ENCODE results near the gene GIGYF2. TPM values are rescaled to one million over a fixed set of nuclear protein-coding genes. Genes with fewer than 3 reads are reported as not detected.

Gene GIGYF2
- total and polyA plus RNA-seq, 8 donors, result 7.1 to 158 (median 75.0) TPM

- H3K9me3 ChIP-seq, result no peaks in the 10 kb centered on the region
- H3K36me3 ChIP-seq, result no peaks in the 10 kb centered on the region
- H3K4me1 ChIP-seq, result peaks cover 17 to 22% (median 19%) of the 10 kb centered on the region in 4 donors
- TF ChIP-seq POLR2A (IDR thresholded peaks at IDR 0.05) (no peak), POLR2AphosphoS5 (IDR thresholded peaks at IDR 0.05) (no peak), EP300 (IDR thresholded peaks at IDR 0.05) (no peak)
- TF ChIP-seq, protein P1, sequence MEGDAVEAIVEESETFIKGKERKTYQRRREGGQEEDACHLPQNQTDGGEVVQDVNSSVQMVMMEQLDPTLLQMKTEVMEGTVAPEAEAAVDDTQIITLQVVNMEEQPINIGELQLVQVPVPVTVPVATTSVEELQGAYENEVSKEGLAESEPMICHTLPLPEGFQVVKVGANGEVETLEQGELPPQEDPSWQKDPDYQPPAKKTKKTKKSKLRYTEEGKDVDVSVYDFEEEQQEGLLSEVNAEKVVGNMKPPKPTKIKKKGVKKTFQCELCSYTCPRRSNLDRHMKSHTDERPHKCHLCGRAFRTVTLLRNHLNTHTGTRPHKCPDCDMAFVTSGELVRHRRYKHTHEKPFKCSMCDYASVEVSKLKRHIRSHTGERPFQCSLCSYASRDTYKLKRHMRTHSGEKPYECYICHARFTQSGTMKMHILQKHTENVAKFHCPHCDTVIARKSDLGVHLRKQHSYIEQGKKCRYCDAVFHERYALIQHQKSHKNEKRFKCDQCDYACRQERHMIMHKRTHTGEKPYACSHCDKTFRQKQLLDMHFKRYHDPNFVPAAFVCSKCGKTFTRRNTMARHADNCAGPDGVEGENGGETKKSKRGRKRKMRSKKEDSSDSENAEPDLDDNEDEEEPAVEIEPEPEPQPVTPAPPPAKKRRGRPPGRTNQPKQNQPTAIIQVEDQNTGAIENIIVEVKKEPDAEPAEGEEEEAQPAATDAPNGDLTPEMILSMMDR (IDR thresholded peaks at IDR 0.05), result no peak
- intact Hi-C loops (cut with DNase I; ENCODE audit: low total_unique reads), result no loop called here
- H3K27ac ChIP-seq, result no peak overlapping the region
- no peak for DNase-seq
- 87 to 90% (median 89%) methylated on average over 12 to 21 of the region's 21 CpGs for WGBS, 5 donors
- peaks cover 0 to 30% (median 24%) of the 10 kb centered on the region in 3 donors for H3K27me3 ChIP-seq
- no peak overlapping the region for H3K4me3 ChIP-seq
Observed at GRCh38 chr2:232879618-232880494, 182.7 kb downstream of the GIGYF2 start.

DNA sequence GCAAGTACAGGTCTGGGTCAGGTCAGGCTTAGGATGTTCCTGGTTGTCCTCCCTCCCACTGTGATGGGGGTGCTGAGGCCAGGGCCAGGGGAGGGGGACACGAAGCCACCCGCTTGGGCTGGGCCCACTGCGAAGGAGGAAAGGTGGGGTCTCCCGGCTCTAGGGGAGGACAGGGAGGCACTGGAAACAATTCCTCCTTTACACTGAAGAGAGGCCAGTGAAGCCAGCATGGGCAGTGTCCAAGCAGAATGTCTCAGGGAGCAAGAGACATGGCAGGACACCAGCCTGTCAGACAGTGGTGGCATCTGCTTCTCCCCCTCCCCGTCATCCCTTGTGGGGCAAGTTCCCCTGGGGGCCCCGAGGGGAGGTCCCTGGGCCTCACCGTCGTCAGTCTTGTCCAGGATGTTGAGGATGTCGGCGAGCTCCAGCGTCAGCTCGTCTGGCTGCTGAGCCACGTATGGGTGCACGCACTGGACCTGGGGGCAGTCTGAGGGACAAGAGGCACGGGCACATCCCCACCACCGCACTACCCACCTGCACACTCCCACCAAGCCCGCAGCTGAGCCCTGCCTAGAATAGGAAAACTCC, 183.7 kb downstream of the GIGYF2 start:
- Histone ChIP-seq H3K4me3 (no peak overlapping the region), H3K36me3 (no peaks in the 10 kb centered on the region), H3K27me3 (peaks cover 0 to 20% (median 18%) of the 10 kb centered on the region in 3 donors), H3K27ac (no peak overlapping the region), H3K4me1 (peaks cover 11 to 13% (median 12%) of the 10 kb centered on the region in 4 donors), H3K9me3 (no peaks in the 10 kb centered on the region)
- WGBS, 5 donors, result 82 to 89% (median 86%) methylated on average over 14 to 17 of the region's 17 CpGs
- intact Hi-C loops (cut with DNase I; ENCODE audit: low total_unique reads), result no loop called here
- no peak for DNase-seq
- TF ChIP-seq POLR2A (IDR thresholded peaks at IDR 0.05), result no peak

DNA sequence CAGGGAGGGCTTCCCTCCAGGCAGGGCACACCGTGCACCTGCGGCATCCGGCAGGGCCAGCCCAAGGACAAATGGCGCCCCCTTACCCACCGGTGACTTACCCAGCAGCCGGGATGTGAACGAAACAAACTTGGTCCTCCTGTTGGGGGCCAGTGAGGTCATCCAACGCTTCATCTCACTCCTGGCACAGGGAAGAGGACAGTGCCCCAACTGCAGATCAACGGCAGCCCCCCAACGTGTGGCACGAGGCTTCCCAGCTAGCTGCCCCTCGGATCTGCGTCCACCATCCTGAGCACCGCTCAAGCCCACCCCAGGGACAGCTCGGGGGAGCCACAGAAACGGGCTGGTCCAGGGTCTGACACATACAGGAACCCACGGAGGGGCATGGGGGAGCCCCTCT, 185.0 kb downstream of the GIGYF2 start:
- intact Hi-C loops (cut with DNase I; ENCODE audit: low total_unique reads), result no loop called here
- Histone ChIP-seq H3K4me3 (no peak overlapping the region), H3K27me3 (peaks cover 0 to 18% (median 6%) of the 10 kb centered on the region in 3 donors), H3K4me1 (peaks cover 0 to 2% (median under 1%) of the 10 kb centered on the region in 4 donors), H3K36me3 (no peaks in the 10 kb centered on the region), H3K27ac (no peak overlapping the region), H3K9me3 (no peaks in the 10 kb centered on the region)
- no peak for DNase-seq
- WGBS, 5 donors, result 93 to 95% (median 94%) methylated on average over 11 to 17 of the region's 17 CpGs
- TF ChIP-seq, protein P1 (IDR thresholded peaks at IDR 0.05), result no peak
- TF ChIP-seq EP300 (IDR thresholded peaks at IDR 0.05), result no peak
- TF ChIP-seq POLR2A (IDR thresholded peaks at IDR 0.05), result no peak
- no peak for TF ChIP-seq POLR2AphosphoS5 (IDR thresholded peaks at IDR 0.05)

GRCh38 chr2:232882505-232883115, 185.5 kb downstream of the GIGYF2 start:
- no peaks in the 10 kb centered on the region for H3K36me3 ChIP-seq
- TF ChIP-seq, protein P1 (IDR thresholded peaks at IDR 0.05), result no peak
- TF ChIP-seq POLR2AphosphoS5 (IDR thresholded peaks at IDR 0.05) (no peak), EP300 (IDR thresholded peaks at IDR 0.05) (no peak), POLR2A (IDR thresholded peaks at IDR 0.05) (no peak)
- 90 to 95% (median 92%) methylated on average over 17 to 20 of the region's 20 CpGs for WGBS, 5 donors
- H3K4me1 ChIP-seq, result no peaks in the 10 kb centered on the region
- H3K27ac ChIP-seq, result no peak overlapping the region
- no peak for DNase-seq
- H3K9me3 ChIP-seq, result no peaks in the 10 kb centered on the region
- H3K27me3 ChIP-seq, result peaks cover 0 to 18% (median under 1%) of the 10 kb centered on the region in 3 donors
- intact Hi-C loops (cut with DNase I; ENCODE audit: low total_unique reads), result no loop called here
- H3K4me3 ChIP-seq, result no peak overlapping the region
